ENCODE data around the gene CHAMP1. TPM values are rescaled to one million over a fixed set of nuclear protein-coding genes. Genes with fewer than 3 reads are reported as not detected.
A peak's percentile ranks its signal among the peaks of the same experiment; 100 is the strongest.

The CHAMP1 gene
- total and polyA plus RNA-seq, 7 donors, result 4.7 to 14.8 (median 11.7) TPM

DNA sequence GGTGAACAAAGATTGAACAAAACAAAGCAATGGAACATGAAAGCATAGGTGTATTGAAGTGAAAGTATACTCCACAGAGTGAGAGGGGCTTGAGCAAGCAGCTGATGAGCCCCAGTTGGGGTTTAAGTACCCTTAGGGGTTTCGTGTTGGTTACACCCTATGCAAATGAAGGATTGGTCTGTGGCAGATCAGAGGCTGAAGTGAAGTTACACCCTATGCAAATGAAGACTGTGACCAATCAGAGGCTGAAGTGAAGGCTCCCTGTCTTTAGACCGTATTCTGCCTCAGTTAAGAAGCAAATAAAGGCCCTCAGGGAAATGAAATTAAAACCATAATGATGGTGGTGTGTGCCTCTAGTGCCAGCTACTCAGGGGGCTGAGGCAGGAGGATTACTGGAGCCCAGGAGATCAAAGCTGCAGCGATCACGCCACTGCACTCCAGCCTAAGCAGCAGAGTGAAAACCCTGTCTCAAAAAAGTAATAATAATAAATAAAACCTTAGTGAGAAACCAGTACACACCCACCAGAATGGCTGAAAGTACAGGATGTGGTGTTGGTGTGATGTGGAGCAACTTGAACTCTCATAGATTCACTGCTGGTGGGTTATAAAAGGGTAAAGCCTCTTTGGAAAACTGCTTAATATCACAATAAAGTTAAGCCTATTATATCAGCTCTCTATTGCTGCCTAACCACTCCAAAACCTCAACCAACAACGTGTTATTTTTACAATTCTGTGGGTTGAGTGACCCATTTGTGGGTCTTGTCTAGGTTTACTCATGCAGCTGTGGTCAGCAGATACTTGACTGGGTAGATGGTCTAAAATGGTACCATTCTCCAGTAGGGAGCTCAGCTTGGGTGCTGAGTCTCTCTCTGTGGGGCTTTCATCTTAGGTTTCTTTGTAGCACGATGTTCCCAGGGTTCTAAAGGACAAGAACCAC, 45.7 kb upstream of the CHAMP1 start:
- 93 to 94% (median 94%) methylated on average over 6 of the region's 6 CpGs for WGBS, 3 donors

DNA sequence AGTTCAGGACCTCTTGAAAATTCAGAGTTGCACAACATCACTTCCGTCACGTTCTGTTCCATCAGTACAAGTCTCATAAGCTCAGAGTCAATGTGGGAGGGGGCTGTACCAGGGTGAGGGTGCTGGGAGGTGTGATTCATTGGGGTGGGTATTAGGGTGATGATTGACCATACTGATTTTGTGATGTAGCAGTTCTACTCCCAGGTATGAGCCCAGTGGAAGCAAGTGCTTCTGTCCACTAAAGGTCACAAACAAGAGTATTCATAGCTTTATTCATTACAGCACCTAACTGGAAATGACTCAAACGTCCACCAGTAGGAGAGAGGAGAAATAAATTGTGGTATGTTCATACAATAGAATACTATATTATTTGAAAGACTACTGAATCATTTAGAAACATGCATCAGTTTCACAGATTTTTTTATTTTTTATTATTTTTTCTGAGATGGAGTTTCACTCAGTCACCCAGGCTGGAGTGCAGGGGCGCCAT, 45.0 kb upstream of the CHAMP1 start:
- intact Hi-C loops (cut with DNase I), result no loop called here
- H3K27me3 ChIP-seq (ENCODE audit: insufficient read depth in 3 of 3, low read length in 2 of 3), result no peaks in the 10 kb centered on the region
- no peak overlapping the region for H3K4me3 ChIP-seq
- TF ChIP-seq, protein P1, sequence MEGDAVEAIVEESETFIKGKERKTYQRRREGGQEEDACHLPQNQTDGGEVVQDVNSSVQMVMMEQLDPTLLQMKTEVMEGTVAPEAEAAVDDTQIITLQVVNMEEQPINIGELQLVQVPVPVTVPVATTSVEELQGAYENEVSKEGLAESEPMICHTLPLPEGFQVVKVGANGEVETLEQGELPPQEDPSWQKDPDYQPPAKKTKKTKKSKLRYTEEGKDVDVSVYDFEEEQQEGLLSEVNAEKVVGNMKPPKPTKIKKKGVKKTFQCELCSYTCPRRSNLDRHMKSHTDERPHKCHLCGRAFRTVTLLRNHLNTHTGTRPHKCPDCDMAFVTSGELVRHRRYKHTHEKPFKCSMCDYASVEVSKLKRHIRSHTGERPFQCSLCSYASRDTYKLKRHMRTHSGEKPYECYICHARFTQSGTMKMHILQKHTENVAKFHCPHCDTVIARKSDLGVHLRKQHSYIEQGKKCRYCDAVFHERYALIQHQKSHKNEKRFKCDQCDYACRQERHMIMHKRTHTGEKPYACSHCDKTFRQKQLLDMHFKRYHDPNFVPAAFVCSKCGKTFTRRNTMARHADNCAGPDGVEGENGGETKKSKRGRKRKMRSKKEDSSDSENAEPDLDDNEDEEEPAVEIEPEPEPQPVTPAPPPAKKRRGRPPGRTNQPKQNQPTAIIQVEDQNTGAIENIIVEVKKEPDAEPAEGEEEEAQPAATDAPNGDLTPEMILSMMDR (IDR thresholded peaks at IDR 0.05), result no peak
- H3K36me3 ChIP-seq (ENCODE audit: insufficient read depth in 1 of 2, low read depth in 1 of 2), result peaks cover 14 to 96% of the 10 kb centered on the region in 2 donors
- no peaks in the 10 kb centered on the region for H3K4me1 ChIP-seq
- H3K9me3 ChIP-seq, result no peaks in the 10 kb centered on the region
- WGBS, 3 donors, result 85 to 90% (median 85%) methylated on average over 4 of the region's 4 CpGs
- no peak for ATAC-seq
- H3K27ac ChIP-seq, result no peak overlapping the region
- DNase-seq, result no peak

More for the DNA sequence above, 45.7 kb upstream of the CHAMP1 start:
- no peak for ATAC-seq
- Histone ChIP-seq H3K27me3 (ENCODE audit: insufficient read depth in 3 of 3, low read length in 2 of 3) (no peaks in the 10 kb centered on the region), H3K4me1 (no peaks in the 10 kb centered on the region), H3K9me3 (no peaks in the 10 kb centered on the region), H3K4me3 (no peak overlapping the region), H3K36me3 (ENCODE audit: insufficient read depth in 1 of 2, low read depth in 1 of 2) (peaks cover 14 to 96% of the 10 kb centered on the region in 2 donors), H3K27ac (no peak overlapping the region)
- DNase-seq, result no peak
- intact Hi-C loops (cut with DNase I), result no loop called here
- TF ChIP-seq, protein P1 (IDR thresholded peaks at IDR 0.05), result no peak

DNA sequence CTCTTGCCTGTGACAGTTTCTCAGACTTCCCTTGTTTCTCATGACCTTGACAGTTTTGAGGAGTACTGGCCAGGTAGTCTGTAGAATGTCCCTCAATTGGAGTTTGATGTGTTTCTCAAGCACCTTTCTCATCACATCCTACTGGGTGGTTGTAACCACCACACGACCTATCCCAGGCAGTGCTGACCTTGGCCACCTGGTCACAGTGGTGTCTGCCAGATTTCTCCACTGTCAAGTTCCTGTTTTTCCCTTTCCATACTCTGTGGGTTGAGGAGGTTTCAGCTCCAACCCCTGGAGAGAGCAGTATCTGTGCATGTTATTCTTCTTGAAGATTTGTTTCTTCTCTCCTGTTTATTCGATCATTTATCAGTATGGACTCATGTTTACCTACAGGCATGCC, 41.3 kb upstream of the CHAMP1 start:
- Histone ChIP-seq H3K9me3 (no peaks in the 10 kb centered on the region), H3K27ac (no peak overlapping the region), H3K36me3 (ENCODE audit: insufficient read depth in 1 of 2, low read depth in 1 of 2) (peaks cover 12 to 90% of the 10 kb centered on the region in 2 donors), H3K4me1 (no peaks in the 10 kb centered on the region), H3K27me3 (ENCODE audit: insufficient read depth in 3 of 3, low read length in 2 of 3) (no peaks in the 10 kb centered on the region), H3K4me3 (no peak overlapping the region)
- ATAC-seq (peak in 1 of 4 donors; percentile 19), DNase-seq (no peak)
- TF ChIP-seq, protein P1 (IDR thresholded peaks at IDR 0.05), result no peak
- WGBS, 3 donors, result 67 to 82% (median 78%) methylated on average over 2 of the region's 2 CpGs
- intact Hi-C loops (cut with DNase I), result no loop called here

DNA sequence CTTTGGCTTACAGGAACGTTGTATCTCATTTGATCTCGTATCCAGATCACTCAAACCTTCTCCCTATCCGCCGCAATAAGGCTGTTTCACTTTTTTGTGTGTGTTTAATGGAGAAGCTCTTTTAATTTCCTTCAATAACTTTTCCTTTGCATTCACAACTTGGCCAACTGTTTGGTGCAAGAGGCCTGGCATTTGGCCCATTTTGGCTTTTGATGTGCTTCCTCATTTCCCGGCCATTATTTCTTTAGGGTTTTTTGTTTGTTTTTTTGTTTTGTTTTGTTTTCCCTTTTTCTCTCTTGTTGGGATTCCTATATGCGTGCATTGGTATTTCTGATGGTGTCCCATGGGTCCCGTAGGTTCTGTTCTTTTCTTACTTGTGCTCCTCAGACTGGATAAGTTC, 39.0 kb upstream of the CHAMP1 start:
- no peak overlapping the region for H3K27ac ChIP-seq
- H3K4me1 ChIP-seq, result no peaks in the 10 kb centered on the region
- 87 to 90% (median 89%) methylated on average over 7 of the region's 7 CpGs for WGBS, 3 donors
- DNase-seq, result no peak
- no peaks in the 10 kb centered on the region for H3K9me3 ChIP-seq
- ATAC-seq, result no peak
- H3K36me3 ChIP-seq (ENCODE audit: insufficient read depth in 1 of 2, low read depth in 1 of 2), result peaks cover 8 to 73% of the 10 kb centered on the region in 2 donors
- no peaks in the 10 kb centered on the region for H3K27me3 ChIP-seq (ENCODE audit: insufficient read depth in 3 of 3, low read length in 2 of 3)
- intact Hi-C loops (cut with DNase I), result no loop called here
- TF ChIP-seq, protein P1 (IDR thresholded peaks at IDR 0.05), result no peak
- no peak overlapping the region for H3K4me3 ChIP-seq
